ENCODE data around the gene PCNX2. TPM values are rescaled to one million over a fixed set of nuclear protein-coding genes. Genes with fewer than 3 reads are reported as not detected.

Gene PCNX2
- total and polyA plus RNA-seq, 2 donors (not counting 1 experiment from before 2014, with no cell fraction given): 13.0 to 37.8 TPM

DNA sequence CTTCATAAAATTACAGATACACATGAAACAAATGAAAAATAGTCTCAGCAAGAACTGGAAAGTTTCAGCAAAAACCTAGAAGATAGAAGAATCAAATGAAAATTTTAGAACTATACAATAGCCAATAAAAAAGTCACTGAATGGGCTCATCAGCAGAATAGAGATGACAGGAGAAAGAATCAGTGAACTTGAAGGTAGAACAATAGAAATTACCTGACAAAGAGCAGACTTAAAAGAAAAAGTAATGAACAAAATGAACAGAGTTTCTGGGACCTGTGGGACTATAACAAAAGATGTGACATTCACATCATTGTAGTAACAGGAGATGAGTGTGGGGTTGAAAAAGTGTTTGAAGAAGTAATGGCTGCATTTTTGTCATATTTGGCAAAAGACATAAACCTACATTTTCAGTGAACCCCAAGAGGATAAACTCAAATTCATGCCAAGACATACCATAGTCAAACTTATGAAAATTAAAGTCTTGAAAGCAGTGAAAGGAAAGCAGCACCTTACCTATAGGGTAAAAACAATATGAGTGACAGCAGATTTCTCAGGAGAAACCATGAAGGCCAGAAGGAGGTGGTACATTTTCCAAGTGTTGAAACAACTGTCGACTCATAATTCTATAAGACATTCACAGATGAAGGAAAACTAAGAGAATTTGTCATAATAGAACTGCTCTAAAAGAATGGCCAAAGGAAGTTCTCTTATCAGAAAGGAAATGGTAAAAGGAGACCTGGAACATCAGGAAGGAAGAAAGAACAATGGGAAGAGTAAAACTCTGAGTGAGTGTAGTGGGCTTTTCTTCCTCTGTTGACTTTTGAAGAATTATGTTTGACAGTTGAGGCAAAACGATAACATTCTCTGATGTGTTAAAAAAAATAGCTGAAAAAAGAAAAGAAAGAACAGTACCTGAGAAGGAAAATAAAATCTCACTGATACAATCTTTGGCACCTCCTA, 321.6 kb downstream of the PCNX2 start:
- Histone ChIP-seq H3K9me3 (ENCODE audit: control insufficient read depth, insufficient read depth, low read depth, low read length) (no peaks in the 10 kb centered on the region), H4K20me1 (ENCODE audit: control insufficient read depth, extremely low read depth, insufficient read depth, low read length) (no peaks in the 10 kb centered on the region), H3K36me3 (ENCODE audit: control insufficient read depth, insufficient read depth, low read length) (peaks cover 4% of the 10 kb centered on the region), H3K9ac (ENCODE audit: insufficient read depth, low read length) (no peak overlapping the region), H3K27ac (ENCODE audit: insufficient read depth, low read length) (no peak overlapping the region), H3K4me3 (replicated peaks in 1 of 4; ENCODE audit: control extremely low read depth in 1 of 4, insufficient read depth in 1 of 4, low read depth in 3 of 4, low read length in 4 of 4) (no peak overlapping the region), H3K79me2 (ENCODE audit: control insufficient read depth, insufficient read depth, low read length) (no peaks in the 10 kb centered on the region), H3K27me3 (ENCODE audit: control insufficient read depth, insufficient read depth, low read length) (no peaks in the 10 kb centered on the region), H3K4me2 (ENCODE audit: extremely low read depth, insufficient read depth, low read length) (no peak overlapping the region), H3K4me1 (ENCODE audit: control insufficient read depth, extremely low read depth, insufficient read depth, low read length) (no peaks in the 10 kb centered on the region), H2AFZ (ENCODE audit: low read length) (no peak overlapping the region)
- DNase-seq (ENCODE audit: low read depth in 2 of 2): no peak
- TF ChIP-seq EZH2 (IDR thresholded peaks at IDR 0.05; ENCODE audit: low read length, missing control alignments): no peak
- TF ChIP-seq, protein P1, sequence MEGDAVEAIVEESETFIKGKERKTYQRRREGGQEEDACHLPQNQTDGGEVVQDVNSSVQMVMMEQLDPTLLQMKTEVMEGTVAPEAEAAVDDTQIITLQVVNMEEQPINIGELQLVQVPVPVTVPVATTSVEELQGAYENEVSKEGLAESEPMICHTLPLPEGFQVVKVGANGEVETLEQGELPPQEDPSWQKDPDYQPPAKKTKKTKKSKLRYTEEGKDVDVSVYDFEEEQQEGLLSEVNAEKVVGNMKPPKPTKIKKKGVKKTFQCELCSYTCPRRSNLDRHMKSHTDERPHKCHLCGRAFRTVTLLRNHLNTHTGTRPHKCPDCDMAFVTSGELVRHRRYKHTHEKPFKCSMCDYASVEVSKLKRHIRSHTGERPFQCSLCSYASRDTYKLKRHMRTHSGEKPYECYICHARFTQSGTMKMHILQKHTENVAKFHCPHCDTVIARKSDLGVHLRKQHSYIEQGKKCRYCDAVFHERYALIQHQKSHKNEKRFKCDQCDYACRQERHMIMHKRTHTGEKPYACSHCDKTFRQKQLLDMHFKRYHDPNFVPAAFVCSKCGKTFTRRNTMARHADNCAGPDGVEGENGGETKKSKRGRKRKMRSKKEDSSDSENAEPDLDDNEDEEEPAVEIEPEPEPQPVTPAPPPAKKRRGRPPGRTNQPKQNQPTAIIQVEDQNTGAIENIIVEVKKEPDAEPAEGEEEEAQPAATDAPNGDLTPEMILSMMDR (conservative IDR thresholded peaks at IDR 0.05 in 1 of 2, IDR thresholded peaks at IDR 0.05 in 1 of 2; ENCODE audit: low read depth in 1 of 2, low read length in 2 of 2): no peak

DNA sequence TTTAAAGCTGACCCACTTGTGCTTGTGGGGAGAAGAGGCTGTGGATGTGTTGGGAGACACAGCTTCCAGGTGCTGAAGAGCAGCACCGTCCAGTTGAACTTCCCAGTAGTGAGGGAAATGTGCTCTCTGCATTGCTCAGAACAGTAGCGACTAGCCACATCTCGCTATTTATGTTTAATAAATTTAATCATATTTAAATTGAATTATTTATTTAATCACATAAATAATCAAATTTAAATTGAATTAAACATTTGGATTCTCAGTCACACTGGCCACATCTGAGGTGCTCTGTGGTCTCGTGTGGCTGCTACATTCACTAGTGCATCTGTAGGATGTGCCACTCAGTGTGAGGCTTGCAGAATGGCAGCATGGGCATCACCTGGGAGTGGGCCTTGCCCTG, 325.0 kb downstream of the PCNX2 start:
- no peaks in the 10 kb centered on the region for H4K20me1 ChIP-seq (ENCODE audit: control insufficient read depth, extremely low read depth, insufficient read depth, low read length)
- no peak for DNase-seq (ENCODE audit: low read depth in 2 of 2)
- H3K4me1 ChIP-seq (ENCODE audit: control insufficient read depth, extremely low read depth, insufficient read depth, low read length): no peaks in the 10 kb centered on the region
- no peaks in the 10 kb centered on the region for H3K79me2 ChIP-seq (ENCODE audit: control insufficient read depth, insufficient read depth, low read length)
- no peak for TF ChIP-seq EZH2 (IDR thresholded peaks at IDR 0.05; ENCODE audit: low read length, missing control alignments)
- TF ChIP-seq, protein P1 (conservative IDR thresholded peaks at IDR 0.05 in 1 of 2, IDR thresholded peaks at IDR 0.05 in 1 of 2; ENCODE audit: low read depth in 1 of 2, low read length in 2 of 2): no peak
- H3K4me2 ChIP-seq (ENCODE audit: extremely low read depth, insufficient read depth, low read length): no peak overlapping the region
- no peaks in the 10 kb centered on the region for H3K27me3 ChIP-seq (ENCODE audit: control insufficient read depth, insufficient read depth, low read length)
- peaks cover 2% of the 10 kb centered on the region for H3K36me3 ChIP-seq (ENCODE audit: control insufficient read depth, insufficient read depth, low read length)
- H2AFZ ChIP-seq (ENCODE audit: low read length): no peak overlapping the region
- no peak overlapping the region for H3K9ac ChIP-seq (ENCODE audit: insufficient read depth, low read length)
- H3K9me3 ChIP-seq (ENCODE audit: control insufficient read depth, insufficient read depth, low read depth, low read length): no peaks in the 10 kb centered on the region
- no peak overlapping the region for H3K27ac ChIP-seq (ENCODE audit: insufficient read depth, low read length)
- H3K4me3 ChIP-seq (replicated peaks in 1 of 4; ENCODE audit: control extremely low read depth in 1 of 4, insufficient read depth in 1 of 4, low read depth in 3 of 4, low read length in 4 of 4): no peak overlapping the region

DNA sequence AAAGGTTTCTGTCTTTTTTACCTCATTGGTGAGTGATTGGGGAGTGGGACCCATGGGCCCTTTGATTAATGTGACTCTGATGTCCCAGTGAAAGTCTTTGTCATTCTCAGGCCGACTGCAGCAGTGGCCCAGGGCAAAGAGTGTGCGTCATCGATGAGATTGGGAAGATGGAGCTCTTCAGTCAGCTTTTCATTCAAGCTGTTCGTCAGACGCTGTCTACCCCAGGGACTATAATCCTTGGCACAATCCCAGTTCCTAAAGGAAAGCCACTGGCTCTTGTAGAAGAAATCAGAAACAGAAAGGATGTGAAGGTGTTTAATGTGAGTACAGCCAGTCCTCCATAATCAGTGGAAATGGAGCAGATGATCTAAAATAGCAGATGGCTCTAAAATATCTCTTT, 325.7 kb downstream of the PCNX2 start:
- TF ChIP-seq, protein P1 (conservative IDR thresholded peaks at IDR 0.05 in 1 of 2, IDR thresholded peaks at IDR 0.05 in 1 of 2; ENCODE audit: low read depth in 1 of 2, low read length in 2 of 2): no peak
- peaks cover 2% of the 10 kb centered on the region for H3K36me3 ChIP-seq (ENCODE audit: control insufficient read depth, insufficient read depth, low read length)

More for the DNA sequence above, 325.7 kb downstream of the PCNX2 start:
- Histone ChIP-seq H3K4me1 (ENCODE audit: control insufficient read depth, extremely low read depth, insufficient read depth, low read length) (no peaks in the 10 kb centered on the region), H3K9ac (ENCODE audit: insufficient read depth, low read length) (no peak overlapping the region), H3K27me3 (ENCODE audit: control insufficient read depth, insufficient read depth, low read length) (no peaks in the 10 kb centered on the region), H3K9me3 (ENCODE audit: control insufficient read depth, insufficient read depth, low read depth, low read length) (no peaks in the 10 kb centered on the region), H3K79me2 (ENCODE audit: control insufficient read depth, insufficient read depth, low read length) (no peaks in the 10 kb centered on the region), H3K4me3 (replicated peaks in 1 of 4; ENCODE audit: control extremely low read depth in 1 of 4, insufficient read depth in 1 of 4, low read depth in 3 of 4, low read length in 4 of 4) (no peak overlapping the region), H4K20me1 (ENCODE audit: control insufficient read depth, extremely low read depth, insufficient read depth, low read length) (no peaks in the 10 kb centered on the region), H3K4me2 (ENCODE audit: extremely low read depth, insufficient read depth, low read length) (no peak overlapping the region), H3K27ac (ENCODE audit: insufficient read depth, low read length) (no peak overlapping the region), H2AFZ (ENCODE audit: low read length) (no peak overlapping the region)
- no peak for DNase-seq (ENCODE audit: low read depth in 2 of 2)
